HG02973 (cell line): ENCODE data around the gene SLC6A15.

ENCODE experiments used
- ATAC-seq: cut with Tn5 transposase; IDR thresholded peaks from one replicate; pipeline ENCODE4 v1.9.1; 2021; ENCODE audit warnings: moderate library complexity; ENCODE audit not compliant: unreplicated experiment

The SLC6A15 gene

GRCh38 chr12:84912198-84913128 is at the start of gene SLC6A15:
Gene SLC6A15, minus strand, starts transcription at chr12:84912799. Its CDS starts 20,679 bp downstream, at chr12:84892120.
- no peak for ATAC-seq

DNA sequence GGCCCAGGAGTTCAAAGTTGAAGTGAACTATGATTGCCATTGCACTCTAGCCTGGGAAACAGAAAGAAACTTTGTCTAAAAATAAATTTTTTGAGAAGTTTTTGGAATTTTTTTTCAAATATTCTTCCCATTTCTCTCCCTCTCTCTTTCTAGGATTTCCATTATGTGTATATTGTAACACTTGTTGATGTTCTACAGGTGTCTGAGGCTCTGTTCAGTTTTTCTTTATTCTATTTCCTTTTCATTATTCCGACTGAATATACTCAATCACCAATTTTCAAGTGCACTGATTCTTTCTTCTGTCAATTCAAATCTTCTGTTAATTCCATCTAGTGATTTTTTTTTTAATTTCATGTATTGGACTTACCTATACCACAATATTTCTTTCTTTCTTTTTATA is 48.3 kb upstream of the SLC6A15 start:
- no peak for ATAC-seq

- no peak for ATAC-seq
Measured at GRCh38 chr12:84955298-84955697, 42.7 kb upstream of the SLC6A15 start.

- no peak for ATAC-seq
Measured at GRCh38 chr12:84954415-84954814, 41.8 kb upstream of the SLC6A15 start.

GRCh38 chr12:84950971-84951546 is 38.5 kb upstream of the SLC6A15 start:
- no peak for ATAC-seq

DNA sequence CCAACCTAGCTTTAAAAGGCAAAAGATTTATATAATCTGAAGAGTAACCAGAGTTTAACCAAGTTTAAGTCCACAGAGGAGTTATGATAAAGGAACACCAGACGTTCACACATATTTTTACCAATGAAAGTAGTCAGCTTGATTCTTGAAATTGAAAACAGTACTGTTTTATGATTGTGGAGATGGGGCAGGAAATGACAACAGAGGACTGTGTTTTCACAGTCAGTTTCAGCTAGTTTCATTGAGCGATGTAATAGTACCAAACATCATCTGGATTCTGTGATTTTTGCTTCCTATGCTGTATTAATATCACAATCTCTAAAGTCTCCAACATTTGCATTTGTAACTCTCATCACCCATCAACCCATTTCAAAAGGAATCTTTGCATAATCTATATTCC is 34.2 kb upstream of the SLC6A15 start:
- ATAC-seq, result no peak

DNA sequence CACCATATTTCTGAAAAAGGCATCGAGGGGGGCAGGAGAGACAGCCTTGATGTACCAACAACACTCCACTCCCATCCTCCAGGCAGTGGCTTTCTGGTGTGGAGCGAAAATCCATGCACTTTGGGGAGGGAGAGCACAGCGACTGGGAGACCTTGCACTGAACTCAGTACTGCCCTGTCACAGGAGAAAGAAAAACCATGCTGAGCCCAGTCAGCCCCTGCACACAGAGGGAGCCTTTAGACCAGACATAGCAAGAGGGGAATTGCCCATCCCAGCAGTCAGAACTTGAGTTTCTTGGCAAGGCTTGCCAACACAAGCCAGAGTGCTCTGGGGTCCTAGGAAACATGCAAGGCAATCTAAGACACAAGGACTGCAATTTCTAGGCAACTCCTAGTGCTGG is 24.8 kb upstream of the SLC6A15 start:
- ATAC-seq, result no peak

DNA sequence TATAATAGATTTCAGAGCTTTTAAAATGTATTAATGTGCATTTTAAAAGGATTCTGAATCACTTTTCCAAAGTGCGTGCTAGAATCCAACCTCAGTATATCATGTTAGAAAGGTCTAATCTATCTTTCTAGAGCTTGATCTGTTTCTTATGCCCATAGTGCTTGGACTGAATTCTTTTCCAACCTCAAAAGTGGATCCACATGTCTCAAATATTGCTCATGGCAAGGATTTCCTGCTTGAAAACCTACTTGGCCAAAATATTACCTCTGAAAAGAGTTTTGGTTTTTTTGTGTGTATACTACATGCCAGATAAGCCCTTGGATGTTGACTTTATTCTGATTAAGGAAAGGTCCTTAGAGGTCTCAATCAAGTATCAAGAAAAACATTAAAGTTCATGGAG is 16.9 kb upstream of the SLC6A15 start:
- ATAC-seq, result no peak

DNA sequence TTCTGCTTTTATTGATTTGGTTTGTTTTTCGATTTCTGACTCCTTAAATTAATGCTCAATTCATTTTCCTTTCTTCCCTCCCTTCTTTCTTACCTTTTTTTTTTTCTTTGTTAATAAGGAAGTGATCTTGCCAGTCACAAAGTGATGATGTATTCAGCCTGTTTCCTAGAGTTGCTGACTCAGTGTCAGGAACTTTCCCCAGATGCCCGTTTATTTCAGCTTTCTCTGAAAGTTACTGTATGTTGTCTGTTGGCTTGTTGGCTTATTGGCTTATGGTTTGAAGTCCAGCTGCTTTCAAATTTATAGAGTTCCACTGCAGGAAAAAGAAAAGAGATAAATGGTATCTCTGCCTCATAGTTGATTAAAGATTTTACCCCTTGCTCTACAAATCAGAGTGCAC is 12.4 kb upstream of the SLC6A15 start:
- no peak for ATAC-seq

- no peak for ATAC-seq
Measured at GRCh38 chr12:84922693-84923092, 10.1 kb upstream of the SLC6A15 start.

DNA sequence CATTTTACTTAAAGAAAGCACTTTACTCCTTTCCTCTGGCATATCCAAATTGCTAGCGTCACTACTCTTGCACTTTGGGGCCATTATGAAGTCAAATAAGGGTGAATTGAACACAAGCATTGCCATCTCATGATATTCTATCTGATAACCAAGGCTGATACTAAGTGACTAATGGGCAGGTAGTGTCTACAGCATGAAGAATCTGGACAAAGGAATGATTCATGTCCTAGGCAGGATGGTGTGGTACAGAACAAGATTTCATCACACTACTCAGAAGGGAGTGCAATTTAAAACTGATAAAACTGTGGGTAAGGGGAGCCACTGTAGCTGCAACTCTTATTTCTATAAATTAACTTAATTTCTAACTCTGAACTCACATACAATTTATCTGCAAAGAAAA is 7.7 kb upstream of the SLC6A15 start:
- ATAC-seq, result no peak

- no peak for ATAC-seq
Measured at GRCh38 chr12:84919271-84919670, 6.7 kb upstream of the SLC6A15 start.

GRCh38 chr12:84913129-84913515 is 523 bp upstream of the SLC6A15 start:
- no peak for ATAC-seq

DNA sequence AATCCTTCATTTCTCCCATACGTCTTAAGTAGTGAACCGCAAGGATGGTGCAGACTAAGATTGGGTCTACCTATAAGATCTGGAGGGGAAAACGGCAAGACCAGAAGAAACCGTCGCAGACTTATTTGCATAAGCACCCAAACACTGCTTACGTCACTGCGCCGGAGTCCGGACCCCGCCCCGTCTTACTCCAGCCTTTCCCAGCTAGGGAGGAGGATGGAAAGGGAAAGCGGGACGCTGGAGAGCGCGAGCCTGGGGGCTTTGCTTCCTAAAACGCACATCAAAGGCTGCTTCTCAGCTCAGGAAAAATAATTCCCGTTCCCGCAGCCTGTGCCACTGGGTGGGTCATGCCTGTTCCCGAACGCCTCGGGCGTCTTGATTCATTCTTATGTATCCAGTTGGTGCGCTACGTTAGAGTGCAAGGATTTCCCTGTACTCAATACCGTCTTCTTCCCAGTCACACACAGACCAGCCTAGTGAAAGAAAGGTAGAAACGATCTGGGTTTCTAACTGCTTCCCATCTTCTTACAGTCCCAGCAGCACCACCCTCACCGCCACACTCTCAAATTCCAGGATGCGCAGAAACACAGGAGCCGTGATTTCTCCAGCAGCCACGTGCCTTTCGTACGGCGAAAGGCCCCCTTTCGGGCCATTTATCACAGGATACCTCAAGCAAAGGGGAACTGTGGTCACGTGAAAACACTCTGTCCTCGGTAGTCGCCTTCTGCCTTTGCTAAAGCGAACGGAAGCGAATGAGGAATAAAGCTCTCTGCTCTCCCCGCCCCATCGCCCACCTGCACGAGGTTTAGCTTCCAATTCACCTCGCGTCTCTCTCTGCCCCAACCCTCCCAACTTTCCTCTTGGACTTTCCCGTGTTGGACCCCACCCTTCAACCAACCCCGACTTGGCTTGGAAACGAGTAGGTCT is 1.1 kb downstream of the SLC6A15 start:
- ATAC-seq, result no peak

DNA sequence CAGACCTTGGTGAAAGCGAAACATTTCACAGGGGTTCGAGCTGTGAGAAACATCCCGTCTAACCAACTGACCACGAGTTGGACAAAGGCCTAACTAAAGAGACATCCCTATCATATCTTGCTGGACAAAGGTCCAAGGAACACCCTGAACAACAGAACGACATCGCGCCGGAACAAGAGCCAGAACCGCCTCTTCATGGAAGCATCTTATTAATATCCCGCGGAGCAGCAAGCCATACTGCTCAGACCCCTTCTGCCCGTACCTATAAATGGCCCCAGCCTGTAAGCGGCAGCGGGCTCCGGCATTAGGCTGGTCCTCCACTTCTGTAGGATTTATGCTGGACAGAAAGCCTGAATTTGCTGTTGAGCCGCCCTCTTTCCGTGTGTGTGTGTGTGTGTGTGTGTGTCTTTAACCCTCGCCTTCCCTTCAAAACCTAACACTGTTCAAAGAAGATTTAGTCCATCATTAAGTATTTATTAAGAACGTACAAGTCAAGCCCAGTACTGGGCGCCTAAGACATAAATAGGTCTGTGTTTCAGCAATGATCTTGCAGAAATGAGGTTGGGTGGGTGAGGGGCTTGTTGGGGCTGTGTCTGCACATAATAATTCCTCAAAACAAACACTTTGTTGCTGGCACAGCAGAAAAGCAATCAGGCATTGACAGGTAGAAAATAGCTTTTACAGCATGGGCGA is 1.9 kb downstream of the SLC6A15 start:
- ATAC-seq, result no peak

GRCh38 chr12:84904051-84904450 is 8.5 kb downstream of the SLC6A15 start:
- ATAC-seq, result no peak

DNA sequence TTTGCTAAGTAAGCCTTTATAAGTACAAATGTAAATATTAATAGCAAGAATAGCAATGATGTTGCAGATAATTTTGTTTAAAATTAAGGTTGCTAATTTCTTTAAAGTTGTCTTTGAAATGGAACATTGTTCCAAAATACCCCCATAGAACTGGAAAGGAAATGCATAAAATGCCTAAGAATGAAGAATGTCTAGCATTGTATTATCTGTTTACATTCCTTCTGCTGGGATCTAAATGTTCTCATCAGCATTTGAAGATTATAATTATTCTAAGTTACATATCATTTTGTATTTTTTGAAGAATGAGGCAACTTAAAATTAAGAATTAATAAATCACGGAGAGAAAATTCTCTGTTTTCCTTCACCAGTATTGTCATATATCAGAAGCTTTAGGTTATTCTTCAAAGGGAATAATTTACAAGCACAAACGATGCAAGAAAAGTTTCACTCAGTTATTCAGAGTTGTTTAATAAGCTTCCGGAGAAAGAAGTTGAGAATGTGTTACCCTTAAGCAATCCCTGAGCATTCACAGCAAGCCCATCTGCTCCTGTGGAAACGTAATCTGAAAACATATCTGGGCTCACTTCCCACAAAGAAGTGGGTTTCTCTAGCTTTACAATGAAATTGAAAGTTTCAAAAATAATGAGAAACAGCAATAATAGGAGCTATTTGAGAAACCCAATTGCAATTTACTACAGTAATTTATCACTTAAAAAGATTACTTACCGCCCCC is 21.3 kb downstream of the SLC6A15 start:
- no peak for ATAC-seq

DNA sequence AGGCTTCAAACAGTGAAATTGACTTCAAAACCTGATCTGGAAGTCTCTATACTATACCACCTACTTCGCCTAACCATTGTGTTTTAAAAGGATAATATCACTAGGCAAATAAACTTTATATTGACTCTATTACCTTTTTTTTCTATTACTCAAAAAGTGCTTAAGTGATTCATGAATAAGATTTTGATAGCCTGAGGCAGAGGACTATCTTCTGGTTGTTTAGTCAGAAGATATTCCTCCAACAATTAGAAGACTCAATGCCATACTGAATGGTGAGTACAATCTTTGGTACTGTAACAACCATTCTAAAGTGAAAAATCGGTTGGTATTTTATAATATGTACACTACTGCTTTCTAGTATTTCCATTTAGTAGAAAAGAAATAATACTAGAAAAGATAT is 22.8 kb downstream of the SLC6A15 start:
- no peak for ATAC-seq

DNA sequence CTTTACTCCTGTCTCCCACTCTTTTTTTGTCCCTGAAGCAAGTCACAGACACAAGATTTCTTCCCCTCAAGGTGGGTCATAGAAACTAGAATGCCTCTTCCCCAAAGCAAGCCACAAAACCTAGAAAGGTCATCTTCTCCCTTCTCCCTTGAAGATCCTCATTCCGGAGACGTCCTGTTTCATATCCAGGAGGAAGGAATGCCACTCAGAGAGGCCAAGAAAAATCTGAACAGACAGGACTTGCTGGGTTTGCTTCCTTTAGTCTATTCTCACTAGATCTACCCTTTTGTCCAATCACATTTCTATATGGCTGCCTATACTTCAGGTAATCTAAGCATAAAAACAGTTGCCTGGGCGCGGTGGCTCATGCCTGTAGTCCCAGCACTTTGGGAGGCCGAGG is 23.7 kb downstream of the SLC6A15 start:
- ATAC-seq, result no peak

DNA sequence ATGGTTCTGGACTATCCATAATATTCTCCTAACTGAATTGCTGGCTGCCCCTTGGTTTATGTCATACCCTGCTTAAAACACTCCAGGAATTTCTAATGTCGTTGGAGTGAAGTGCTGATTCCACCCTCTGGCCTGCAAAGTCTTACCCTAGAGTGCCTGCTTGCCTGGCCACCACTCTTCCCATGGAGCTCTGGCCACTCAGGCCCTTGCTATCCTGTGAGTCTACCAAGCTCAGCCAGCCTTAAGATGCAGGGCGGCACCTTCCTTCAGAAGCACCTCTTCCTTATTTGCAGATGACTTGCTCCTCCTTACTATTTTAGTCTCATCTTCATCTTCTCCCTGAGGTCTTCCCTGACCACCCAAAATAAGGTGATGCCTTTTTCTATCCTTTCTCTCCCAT is 35.3 kb downstream of the SLC6A15 start:
- no peak for ATAC-seq
